NCI-H1417 (cell line): Measurements from ENCODE around the gene CPS1.

ENCODE experiments used
- DNase-seq, 3 experiments: peaks; one replicate each; lab custom pipeline; 2025; lab: John Stamatoyannopoulos, UW

Gene CPS1

DNA sequence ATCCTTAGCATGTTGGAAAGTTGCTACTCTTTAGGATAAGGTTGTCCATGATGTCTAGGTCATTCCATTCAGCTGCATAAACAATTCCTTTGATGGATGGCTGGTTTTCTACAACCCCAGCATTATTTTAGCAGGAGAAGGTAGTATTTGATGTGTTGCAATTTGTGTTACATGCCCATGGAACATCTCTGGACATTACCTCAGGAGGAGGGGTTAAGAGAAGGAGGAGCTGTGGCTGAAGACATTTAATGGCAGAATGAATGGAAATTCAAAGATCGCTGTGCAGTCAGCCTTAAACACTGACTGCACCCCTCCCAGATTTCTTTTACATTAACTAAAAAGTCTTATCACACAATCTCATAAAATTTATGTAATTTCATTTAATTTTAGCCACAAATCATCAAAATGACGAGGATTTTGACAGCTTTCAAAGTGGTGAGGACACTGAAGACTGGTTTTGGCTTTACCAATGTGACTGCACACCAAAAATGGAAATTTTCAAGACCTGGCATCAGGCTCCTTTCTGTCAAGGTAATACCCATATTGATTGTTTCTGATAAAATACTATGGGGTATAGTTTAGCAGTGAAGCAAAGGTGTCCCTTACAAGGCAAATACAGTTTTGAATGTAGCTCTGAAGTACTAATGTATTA is at the start of gene CPS1:
Gene CPS1, plus strand, starts transcription at position 271 of the 652 bp plus-strand sequence. Its CDS starts 135 bp downstream, at position 406.
- DNase-seq, result no peak

- DNase-seq, result no peak
These were observed 40.5 kb upstream of the CPS1 start for GRCh38 chr2:210515911-210516310.

- no peak for DNase-seq
These were observed 39.1 kb upstream of the CPS1 start for GRCh38 chr2:210517264-210517663.

DNA sequence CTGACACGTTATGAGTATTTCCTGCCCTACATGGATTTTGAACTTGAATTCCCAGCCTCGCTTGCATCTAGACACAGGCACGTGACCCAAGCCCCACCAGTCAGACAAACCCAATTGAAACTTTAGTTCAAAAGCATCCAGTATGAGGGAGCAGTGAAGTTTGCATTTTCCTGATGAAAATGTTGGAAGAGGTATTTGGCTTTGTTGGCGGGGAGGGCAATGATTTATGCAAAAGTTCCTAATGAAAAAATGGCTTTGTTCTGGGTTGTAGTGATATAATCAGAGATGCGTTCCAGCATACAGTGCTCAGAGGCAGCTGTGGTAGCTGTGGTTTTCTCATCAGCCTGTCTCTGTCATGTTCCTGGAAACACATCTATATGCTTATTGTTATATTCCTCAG is 36.8 kb upstream of the CPS1 start:
- no peak for DNase-seq

GRCh38 chr2:210522399-210522798 is 34.0 kb upstream of the CPS1 start:
- DNase-seq, result no peak

- DNase-seq, result no peak
These were observed 32.6 kb upstream of the CPS1 start for GRCh38 chr2:210523650-210524289.

DNA sequence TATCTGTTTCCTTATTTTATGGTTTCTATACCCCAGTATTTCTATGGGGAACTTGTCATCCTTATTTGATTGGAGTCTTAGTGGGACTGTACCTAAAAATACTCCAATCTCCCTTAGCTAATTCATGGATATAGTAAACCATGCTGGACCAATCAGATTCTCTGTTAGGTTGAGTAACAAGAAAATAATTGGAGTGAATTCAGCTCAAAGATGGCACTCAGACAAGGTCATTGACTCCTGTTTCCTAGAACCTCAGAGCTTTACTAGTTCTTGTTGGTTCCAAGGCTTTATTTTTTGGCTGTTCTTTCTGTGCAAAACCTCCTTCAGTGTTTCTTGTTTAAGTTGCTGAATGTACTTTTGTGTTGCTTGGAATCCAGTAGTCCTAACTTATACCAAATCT is 31.9 kb upstream of the CPS1 start:
- DNase-seq, result no peak

GRCh38 chr2:210527286-210527685 is 29.1 kb upstream of the CPS1 start:
- DNase-seq, result no peak

GRCh38 chr2:210528716-210529115 is 27.7 kb upstream of the CPS1 start:
- no peak for DNase-seq

DNA sequence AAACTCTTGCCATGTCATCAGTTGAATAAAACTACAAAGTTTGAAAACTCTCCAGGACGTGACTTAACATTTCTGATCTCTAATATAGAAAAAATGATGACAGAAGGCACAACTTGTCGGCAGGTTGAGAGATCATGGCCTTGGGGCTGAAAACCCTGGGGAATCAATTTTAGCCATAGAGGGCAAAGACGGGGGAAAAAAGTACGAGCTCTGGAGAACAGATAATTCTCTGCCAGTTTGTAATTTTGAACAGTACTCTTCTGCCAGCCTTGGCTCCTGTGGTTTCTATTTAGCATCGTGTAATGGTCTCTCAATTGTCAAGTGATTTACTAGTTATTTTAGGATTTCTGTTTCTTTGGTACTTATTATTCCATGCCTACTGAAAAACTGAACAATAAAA is 25.3 kb upstream of the CPS1 start:
- DNase-seq, result no peak

GRCh38 chr2:210531482-210531881 is 24.9 kb upstream of the CPS1 start:
- no peak for DNase-seq

GRCh38 chr2:210533389-210533788 is 23.0 kb upstream of the CPS1 start:
- no peak for DNase-seq

GRCh38 chr2:210534879-210535278 is 21.5 kb upstream of the CPS1 start:
- no peak for DNase-seq

DNA sequence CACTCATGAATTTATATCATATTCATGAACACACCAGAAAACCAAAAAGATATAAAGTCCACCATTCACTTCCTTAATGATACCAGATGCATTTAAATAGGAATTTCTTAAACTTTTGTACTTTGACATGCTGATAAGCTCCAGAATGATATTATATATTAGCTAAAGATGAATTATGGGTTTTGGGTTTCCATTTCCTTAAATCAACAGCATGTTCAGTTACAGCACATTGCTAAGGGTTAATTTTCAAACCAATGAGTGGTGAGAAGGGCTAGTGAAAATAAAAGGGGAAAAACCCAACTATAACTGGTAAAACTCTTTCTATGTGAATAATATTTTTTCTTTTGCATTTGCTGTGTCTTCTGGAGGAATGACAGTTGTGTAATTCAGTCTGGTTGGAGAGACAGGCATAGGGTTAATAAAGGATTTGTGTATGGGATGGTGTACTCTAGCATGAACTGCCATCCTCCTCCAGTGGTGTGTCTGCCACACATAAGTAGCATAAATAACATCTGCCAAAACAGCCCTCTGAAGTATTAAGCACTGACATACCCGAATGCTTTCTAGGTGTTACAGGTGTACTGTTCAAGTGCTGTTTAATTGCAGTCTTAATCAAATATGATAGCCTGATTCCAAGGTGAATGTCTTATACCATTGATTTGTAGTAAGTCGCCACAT is 19.3 kb upstream of the CPS1 start:
- peak in 1 of 3 experiments; percentile 14 for DNase-seq

GRCh38 chr2:210539035-210539434 is 17.4 kb upstream of the CPS1 start:
- no peak for DNase-seq

- no peak for DNase-seq
These were observed 16.6 kb upstream of the CPS1 start for GRCh38 chr2:210539578-210540416.

DNA sequence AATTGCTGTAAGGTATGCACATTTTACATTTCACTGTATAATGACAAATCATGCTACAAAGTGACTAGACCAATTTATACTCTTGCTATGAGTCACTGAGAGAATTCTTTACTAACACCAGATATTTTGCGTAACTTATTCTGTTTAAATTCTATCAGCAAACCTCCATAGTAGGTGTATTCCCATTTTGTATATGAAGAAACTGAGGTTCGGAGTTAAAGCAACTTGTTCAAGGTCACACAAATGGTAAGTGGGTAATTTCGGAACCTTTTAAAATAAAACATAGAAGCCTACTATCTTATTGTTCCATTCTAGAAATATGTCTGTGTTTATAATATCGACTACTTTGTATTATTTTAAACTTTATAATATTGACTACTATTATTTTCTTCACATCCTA is 15.9 kb upstream of the CPS1 start:
- DNase-seq, result no peak

GRCh38 chr2:210540900-210541289 is 15.5 kb upstream of the CPS1 start:
- DNase-seq, result peak in 1 of 3 experiments; percentile 60

GRCh38 chr2:210541290-210541902 is 15.0 kb upstream of the CPS1 start:
- DNase-seq, result peak in 2 of 3 experiments; percentile 18 to 62

GRCh38 chr2:210544007-210544590 is 12.3 kb upstream of the CPS1 start:
- DNase-seq, result no peak

DNA sequence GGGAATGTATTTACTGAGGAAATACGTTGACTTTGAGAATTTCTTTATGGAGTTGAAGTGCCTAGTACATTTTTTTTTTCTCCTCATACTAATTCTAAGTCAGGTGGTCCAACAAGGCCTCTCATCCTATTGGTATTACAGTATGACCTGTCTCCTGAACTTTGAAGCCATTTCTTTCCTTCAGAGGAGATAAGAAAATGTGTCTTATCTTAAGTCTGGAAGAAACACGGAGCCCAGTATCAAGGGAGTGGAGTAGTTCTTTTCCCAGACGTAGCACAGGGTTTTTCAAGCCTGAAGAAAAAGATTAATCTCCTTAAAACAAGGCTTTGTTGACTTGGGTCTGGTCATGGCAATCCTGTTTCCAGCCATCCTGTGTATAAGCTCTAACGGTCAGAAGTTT is 11.6 kb upstream of the CPS1 start:
- no peak for DNase-seq
